SK-N-SH treated with all-trans-retinoic acid at 6 μM for 48 hours (cell line): Measurements from ENCODE around the gene STXBP5.

Source experiments
- ARNTL ChIP-seq: fragments of 450-650 bp; formaldehyde crosslinking; IDR thresholded peaks from 2 replicates; pipeline ENCODE4 v1.5.0; 2020; ENCODE audit warnings: low read depth, mild to moderate bottlenecking, moderate library complexity, borderline replicate concordance
- GLIS3 ChIP-seq: fragments of 250-450 bp; sonication (Bioruptor Pico); IDR thresholded peaks from 2 replicates; pipeline ENCODE4 v1.5.0; 2020; ENCODE audit warnings: mild to moderate bottlenecking, moderate library complexity
- OSR1 ChIP-seq: fragments of 250-450 bp; sonication (Bioruptor Pico); IDR thresholded peaks from 2 replicates; pipeline ENCODE4 v1.8.0; 2022; ENCODE audit warnings: moderate library complexity, mild to moderate bottlenecking, inconsistent platforms
- PATZ1 ChIP-seq: fragments of 250-450 bp; sonication (Bioruptor Pico); IDR thresholded peaks from 2 replicates; pipeline ENCODE4 v1.8.0; 2020; ENCODE audit warnings: mild to moderate bottlenecking, moderate library complexity, borderline replicate concordance
- RARB ChIP-seq: fragments of 250-450 bp; sonication (Bioruptor Pico); IDR thresholded peaks from 2 replicates; pipeline ENCODE4 v1.8.0; 2021; ENCODE audit warnings: mild to moderate bottlenecking, moderate library complexity
- SNAI2 ChIP-seq: fragments of 250-450 bp; sonication (Bioruptor Pico); IDR thresholded peaks from 2 replicates; pipeline ENCODE4 v1.5.0; 2020; ENCODE audit warnings: mild to moderate bottlenecking, moderate library complexity
- ZFP30 ChIP-seq: fragments of 450-650 bp; formaldehyde crosslinking; IDR thresholded peaks from 2 replicates; pipeline ENCODE4 v1.5.0; 2022; ENCODE audit warnings: mild to moderate bottlenecking, moderate library complexity
- ZNF565 ChIP-seq: fragments of 450-650 bp; formaldehyde crosslinking; conservative IDR thresholded peaks from 2 replicates; pipeline ENCODE4 v1.5.0; 2020; ENCODE audit warnings: low read depth, mild to moderate bottlenecking, moderate library complexity

GRCh38 chr6:147434076-147434475, 229.9 kb downstream of the STXBP5 start:
- TF ChIP-seq GLIS3 (CRISPR knock-in tag): no peak
- no peak for TF ChIP-seq PATZ1 (CRISPR knock-in tag)
- TF ChIP-seq OSR1 (CRISPR knock-in tag): no peak
- no peak for TF ChIP-seq ZFP30 (CRISPR knock-in tag)
- no peak for TF ChIP-seq ZNF565 (CRISPR knock-in tag)
- TF ChIP-seq ARNTL: no peak
- no peak for TF ChIP-seq SNAI2
- no peak for TF ChIP-seq RARB (CRISPR knock-in tag)
